HG02840 (cell line): ENCODE data around the gene COL4A2.

Experiments used
- ATAC-seq: cut with Tn5 transposase; IDR thresholded peaks from one replicate; pipeline ENCODE4 v1.9.1; 2021; ENCODE audit warnings: mild to moderate bottlenecking, moderate library complexity, moderate number of reproducible peaks; ENCODE audit not compliant: unreplicated experiment, low FRiP score

Gene COL4A2

DNA sequence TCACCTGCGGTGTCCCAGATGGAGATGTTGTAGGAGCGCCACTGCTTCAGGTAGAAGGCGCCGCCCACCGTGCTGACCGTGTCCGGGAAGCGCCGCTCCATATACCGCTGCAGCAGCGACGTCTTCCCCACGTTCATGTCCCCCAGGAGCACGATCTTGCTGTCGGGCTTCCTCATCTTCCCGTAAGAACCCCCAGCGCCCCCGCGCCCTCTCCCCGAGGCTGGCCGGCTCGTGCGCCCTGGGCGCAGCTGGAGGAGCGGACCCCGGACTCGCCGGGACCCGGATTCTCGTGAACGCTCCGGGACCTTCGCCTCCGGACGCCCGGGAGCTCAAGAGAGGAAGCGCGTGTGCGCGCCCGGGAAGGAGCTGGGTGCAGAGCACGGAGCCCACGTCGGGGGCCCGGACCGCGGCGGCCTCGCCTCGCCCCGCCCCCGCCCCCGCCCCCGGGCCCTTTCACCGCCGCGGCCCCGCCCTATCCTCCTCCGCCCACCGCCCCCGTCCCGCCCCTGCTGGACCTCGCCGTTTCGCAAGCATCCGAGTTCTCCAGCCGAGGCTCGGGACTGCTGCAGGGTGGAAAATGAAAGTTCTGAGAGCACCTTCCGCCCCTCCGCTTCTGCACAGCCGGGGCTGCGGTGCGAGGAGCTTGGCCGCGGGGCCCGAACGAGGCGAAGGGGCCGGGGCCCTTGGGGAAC lies 254.4 kb downstream of the COL4A2 start, which contains the start of gene RAB20:
RAB20 (minus strand) TSS at position 379 of the 692 bp plus-strand sequence; CDS start at position 176, 203 bp downstream.
- peak; percentile 73 for ATAC-seq

DNA sequence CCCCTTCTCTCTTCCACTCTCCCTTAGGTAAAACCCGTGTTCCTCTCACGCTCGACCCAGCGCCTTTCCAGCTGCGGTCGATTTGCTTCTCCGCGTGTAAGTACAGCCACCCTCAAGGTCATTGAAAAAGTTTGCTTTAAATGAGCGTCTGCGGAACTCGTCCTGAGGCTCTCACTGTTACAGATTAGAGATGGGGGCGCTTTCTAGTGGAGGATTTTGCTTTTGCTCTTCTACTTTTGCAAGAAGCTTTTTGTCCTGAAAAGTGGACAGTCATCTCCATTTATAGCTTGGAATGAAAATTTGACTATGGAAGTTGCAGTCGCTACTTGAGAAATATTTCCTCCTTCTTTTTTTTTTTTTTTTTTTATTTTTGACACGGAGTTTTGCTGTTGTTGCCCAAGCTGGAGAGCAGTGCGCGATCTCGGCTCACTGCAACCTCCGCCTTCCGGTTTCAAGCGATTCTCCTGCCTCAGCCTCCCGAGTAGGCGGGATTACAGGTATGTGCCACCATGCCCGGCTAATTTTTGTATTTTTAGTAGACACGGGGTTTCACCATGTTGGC lies 255.0 kb downstream of the COL4A2 start:
- ATAC-seq: no peak
